HG02981 (cell line): ENCODE data around the gene PEX7.
"Not testable (repeated sequence)": the region's sequence is repeated elsewhere in the genome, so short reads cannot be mapped to it uniquely, and the experiment has no call there.

Experiments used
- ATAC-seq: cut with Tn5 transposase; IDR thresholded peaks from one replicate; pipeline ENCODE4 v1.9.1; 2021; ENCODE audit warnings: mild to moderate bottlenecking, moderate library complexity; ENCODE audit not compliant: unreplicated experiment

PEX7 gene

GRCh38 chr6:136895901-136896300 is 73.5 kb downstream of the PEX7 start:
- no peak for ATAC-seq

- no peak for ATAC-seq
Observed at GRCh38 chr6:136897071-136897470, 74.7 kb downstream of the PEX7 start.

- no peak for ATAC-seq
Observed at GRCh38 chr6:136901212-136901784, 78.9 kb downstream of the PEX7 start.

DNA sequence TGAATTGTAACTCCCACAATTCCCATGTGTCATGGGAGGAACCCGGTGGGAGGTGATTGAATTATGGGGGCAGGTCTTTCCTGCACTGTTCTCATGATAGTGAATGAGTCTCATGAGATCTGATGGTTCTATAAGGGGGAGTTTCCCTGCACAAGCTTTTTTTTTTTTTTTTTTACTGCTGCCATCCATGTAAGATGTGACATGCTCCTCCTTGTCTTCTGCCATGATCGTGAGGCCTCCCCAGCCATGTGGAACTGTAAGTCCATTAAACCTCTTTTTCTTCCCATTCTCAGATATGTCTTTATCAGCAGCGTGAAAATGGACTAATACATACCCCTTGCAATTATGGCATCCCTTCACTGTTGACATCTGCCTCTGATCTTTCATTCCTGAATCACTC is 82.1 kb downstream of the PEX7 start:
- not testable (repeated sequence) for ATAC-seq

GRCh38 chr6:136914947-136915346 is 92.6 kb downstream of the PEX7 start:
- no peak for ATAC-seq

DNA sequence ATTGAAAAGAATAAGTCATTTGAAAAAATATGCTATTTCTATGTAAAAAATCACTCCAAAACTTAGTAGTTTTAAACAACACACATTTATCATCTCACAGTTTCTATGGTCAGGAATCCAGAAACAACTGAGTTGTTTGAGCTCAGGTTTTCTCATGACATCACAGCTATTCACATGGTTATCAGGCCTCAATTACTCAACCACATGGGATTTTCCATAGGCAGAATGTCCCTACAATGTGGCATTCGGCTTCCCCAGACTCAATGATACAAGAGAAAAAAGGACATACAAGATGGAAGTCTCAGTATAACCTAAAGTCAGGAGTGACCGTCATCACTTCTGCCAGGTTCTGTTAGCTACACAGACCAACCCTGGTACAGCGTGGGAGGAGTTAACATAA is 96.3 kb downstream of the PEX7 start:
- no peak for ATAC-seq

- no peak for ATAC-seq
Observed at GRCh38 chr6:136920216-136920615, 97.8 kb downstream of the PEX7 start.

DNA sequence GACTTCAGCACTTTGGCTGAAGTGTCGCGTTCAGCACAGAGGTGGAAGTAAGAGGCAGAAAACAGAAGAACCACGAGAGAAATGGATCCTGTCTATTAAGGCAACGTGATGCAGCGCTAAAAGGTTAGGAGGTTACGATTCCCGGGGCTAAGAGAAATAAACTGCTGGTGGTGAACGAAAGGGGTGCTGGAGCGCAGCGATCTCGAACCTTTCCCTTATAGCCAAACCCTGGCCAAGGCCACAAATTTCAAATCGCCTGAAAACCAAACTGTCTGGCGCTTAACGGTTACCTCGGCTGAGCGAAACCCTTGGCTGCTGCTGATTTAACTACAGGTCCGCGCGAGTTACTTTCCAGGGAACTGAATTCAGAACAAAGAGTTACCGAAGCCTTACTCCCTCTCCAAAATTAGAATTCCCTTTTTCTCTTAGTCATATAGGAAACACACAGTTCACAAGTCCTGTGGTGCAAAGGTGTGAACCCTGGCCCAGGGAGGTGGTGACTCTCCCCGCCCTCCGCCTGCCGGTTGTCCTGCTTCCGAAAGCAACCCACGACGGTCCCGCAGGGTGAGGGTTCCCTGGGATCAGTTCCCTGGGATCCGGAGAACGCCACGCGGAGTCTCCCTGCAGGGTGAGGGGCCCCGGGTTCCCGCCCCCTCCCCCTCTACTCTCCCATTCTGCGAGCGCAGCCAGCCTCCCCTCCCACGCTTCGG is 98.4 kb downstream of the PEX7 start:
- ATAC-seq: no peak

GRCh38 chr6:136921381-136921935 is 99.1 kb downstream of the PEX7 start:
- ATAC-seq: no peak

DNA sequence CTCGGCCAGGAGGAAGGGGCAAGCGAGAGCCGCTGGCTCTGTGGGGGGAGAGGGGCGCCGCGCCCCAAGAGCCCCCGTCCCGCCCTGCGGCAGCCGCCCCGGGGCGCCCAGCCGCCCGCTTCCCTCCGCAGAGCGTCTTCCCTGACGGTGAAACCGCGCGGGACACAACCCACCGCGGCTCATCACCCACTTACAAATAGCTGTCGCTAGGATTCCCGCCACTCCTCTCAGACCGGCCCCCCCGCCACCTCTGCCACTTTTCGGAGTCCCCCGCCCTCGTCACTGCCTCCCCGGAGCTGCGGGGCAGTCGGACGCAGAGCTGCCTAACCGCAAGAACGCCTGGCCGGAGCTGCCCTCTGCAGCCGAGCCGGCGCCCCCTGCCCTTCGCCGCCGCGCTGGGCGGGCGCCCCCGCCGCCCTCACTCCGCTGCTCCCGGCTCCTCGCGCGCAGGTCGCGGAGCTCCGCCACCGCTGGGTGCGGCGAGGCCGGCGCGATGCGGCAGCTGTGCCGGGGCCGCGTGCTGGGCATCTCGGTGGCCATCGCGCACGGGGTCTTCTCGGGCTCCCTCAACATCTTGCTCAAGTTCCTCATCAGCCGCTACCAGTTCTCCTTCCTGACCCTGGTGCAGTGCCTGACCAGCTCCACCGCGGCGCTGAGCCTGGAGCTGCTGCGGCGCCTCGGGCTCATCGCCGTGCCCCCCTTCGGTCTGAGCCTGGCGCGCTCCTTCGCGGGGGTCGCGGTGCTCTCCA is 99.7 kb downstream of the PEX7 start, which contains the start of gene SLC35D3:
TSS of gene SLC35D3 (plus strand) at position 366 of the 749 bp plus-strand sequence. CDS start at position 494, 128 bp downstream.
- no peak for ATAC-seq

DNA sequence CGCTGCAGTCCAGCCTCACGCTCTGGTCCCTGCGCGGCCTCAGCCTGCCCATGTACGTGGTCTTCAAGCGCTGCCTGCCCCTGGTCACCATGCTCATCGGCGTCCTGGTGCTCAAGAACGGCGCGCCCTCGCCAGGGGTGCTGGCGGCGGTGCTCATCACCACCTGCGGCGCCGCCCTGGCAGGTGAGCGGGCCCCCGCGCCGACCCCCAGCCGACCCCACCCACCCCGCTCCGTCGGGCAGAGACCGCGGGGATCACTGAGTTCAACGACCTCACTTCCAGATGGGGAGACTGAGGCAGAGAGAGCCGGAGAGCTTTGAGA is 100.3 kb downstream of the PEX7 start:
- ATAC-seq: no peak

DNA sequence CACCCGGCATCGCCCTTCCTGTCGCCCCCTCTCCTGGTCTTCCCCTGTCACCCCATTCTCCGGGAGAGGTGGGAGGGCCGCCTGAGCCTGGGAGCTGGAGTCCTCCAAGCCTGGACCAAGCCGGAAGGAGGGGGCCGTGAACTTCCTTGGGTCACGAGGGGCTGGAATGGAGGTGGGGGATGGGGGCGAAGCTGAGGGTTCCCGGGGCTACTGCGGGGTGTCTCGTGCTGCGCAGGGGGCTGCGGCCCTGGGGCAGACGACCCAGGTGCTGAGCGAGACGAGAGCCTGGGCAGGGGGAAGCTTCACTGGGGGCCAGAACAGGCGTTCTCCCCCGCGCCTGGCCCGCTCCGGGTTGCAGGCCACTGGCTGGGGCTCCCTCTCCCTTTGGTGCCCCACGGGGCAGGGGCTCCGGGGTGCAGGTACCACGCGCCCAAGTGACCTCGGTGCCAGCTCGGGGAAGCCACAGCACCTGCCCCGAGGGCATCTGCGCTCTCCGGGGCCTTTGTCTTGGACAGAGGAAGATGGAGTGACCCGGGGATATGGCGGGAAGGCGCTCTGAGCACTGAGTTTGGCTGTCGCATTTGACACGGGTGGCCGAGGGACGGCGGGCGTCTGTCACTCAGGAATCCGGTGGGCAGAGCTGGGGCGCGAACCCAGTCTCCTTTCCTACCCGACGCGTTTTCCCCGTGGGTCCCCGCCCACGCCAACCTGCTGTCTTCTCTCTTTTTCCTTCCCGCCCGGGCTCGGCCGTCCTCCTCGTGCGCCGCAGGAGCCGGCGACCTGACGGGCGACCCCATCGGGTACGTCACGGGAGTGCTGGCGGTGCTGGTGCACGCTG is 100.9 kb downstream of the PEX7 start:
- ATAC-seq: no peak

DNA sequence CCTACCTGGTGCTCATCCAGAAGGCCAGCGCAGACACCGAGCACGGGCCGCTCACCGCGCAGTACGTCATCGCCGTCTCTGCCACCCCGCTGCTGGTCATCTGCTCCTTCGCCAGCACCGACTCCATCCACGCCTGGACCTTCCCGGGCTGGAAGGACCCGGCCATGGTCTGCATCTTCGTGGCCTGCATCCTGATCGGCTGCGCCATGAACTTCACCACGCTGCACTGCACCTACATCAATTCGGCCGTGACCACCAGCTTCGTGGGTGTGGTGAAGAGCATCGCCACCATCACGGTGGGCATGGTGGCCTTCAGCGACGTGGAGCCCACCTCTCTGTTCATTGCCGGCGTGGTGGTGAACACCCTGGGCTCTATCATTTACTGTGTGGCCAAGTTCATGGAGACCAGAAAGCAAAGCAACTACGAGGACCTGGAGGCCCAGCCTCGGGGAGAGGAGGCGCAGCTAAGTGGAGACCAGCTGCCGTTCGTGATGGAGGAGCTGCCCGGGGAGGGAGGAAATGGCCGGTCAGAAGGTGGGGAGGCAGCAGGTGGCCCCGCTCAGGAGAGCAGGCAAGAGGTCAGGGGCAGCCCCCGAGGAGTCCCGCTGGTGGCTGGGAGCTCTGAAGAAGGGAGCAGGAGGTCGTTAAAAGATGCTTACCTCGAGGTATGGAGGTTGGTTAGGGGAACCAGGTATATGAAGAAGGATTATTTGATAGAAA is 101.7 kb downstream of the PEX7 start:
- ATAC-seq: no peak

DNA sequence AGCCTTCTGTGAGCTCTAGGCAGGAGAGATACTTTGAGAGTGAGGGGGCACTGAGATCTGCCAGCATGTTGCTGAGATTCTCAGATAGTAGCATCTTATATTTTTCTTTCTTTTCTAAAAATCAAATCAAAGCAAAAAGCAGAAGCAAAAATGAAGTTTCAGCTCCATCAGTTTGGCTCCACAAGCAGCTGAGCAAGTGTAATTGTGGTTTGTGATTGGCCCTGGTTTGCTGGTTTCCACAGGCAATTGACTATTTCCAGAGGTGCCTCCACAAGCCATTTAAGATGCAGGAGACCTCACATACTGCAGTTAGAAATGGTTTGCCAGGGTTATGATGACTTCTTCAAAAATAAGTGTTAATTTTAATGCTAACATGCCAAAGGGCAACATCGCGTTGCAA is 104.0 kb downstream of the PEX7 start:
- no peak for ATAC-seq

- ATAC-seq: no peak
Observed at GRCh38 chr6:136927292-136927691, 104.9 kb downstream of the PEX7 start.

GRCh38 chr6:136930528-136930927 is 108.1 kb downstream of the PEX7 start:
- no peak for ATAC-seq

DNA sequence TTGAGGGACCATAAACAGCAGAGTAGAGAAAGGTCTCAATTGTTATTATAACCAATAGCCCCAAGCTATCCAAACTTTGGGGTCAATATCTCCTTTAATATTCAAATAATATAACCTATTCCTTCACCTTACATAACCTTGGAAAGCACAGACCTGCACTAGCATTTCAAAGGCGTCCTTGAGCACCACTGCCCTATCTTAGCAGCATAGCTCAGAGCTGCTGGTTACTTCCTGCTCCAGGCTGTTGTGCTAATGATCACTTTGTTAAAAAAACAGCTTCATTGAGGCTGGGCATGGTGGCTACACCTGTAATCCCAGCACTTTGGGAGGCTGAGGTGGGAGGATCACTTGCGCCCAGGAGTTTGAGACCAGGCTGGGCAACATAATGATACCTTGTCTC is 110.2 kb downstream of the PEX7 start:
- no peak for ATAC-seq

DNA sequence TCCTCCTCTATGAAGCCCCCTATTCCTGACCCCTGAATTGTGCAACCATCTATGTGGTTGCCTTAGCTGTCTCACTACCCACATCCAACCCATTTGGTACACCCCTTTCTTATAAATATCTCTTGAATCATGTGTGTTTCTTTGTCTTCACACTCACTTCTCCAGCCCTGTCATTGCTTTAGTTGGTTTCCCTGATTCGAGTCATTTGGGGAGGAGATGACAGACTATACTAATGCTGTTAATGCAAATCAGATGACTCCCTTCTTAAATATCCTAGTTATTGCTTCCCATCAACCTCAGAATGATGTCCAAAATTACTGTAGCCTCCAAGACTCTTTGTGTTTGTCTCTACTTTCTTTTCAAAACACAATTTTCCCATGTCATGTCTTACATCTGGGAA is 122.7 kb downstream of the PEX7 start:
- ATAC-seq: no peak

DNA sequence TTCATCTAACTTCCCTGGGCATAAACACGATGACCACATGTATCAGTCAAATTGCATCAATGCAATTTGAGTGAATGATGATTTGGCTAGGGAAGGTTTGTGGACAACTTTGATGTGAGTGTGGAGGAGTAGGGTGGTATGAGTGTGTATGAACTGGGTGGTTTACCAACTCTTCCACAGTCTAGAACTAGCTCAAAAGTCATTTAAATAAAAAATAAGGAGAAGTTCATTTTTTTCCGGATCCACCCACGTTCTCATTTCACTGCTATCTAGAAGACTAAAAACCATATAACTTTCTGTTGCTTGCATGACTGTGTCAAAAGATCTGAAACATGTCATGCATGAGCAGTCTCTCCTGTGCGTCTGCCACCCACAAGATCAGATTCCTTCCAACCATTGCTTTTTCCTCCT is 123.3 kb downstream of the PEX7 start:
- no peak for ATAC-seq

- no peak for ATAC-seq
Observed at GRCh38 chr6:136947037-136947436, 124.6 kb downstream of the PEX7 start.
